GM12891 (cell line): ENCODE measurements around the gene NR6A1.

Experiments
- POLR2A ChIP-seq: IDR thresholded peaks from 2 replicates; pipeline ENCODE4 v1.6.1; 2011; ENCODE audit warnings: low read depth, low read length, control low read depth
- POLR2AphosphoS5 ChIP-seq: IDR thresholded peaks from 2 replicates; pipeline ENCODE4 v1.6.1; 2011; ENCODE audit warnings: low read depth, low read length, control low read depth
- SPI1 ChIP-seq: IDR thresholded peaks from 2 replicates; pipeline ENCODE4 v1.6.1; 2011; ENCODE audit warnings: low read depth, low read length, control low read depth
- TAF1 ChIP-seq: IDR thresholded peaks from 2 replicates; pipeline ENCODE4 v1.6.1; 2011; ENCODE audit warnings: low read depth, low read length, control low read depth

GRCh38 chr9:124549016-124549415, 222.1 kb downstream of the NR6A1 start:
- TF ChIP-seq POLR2A (no peak), POLR2AphosphoS5 (no peak), SPI1 (no peak), TAF1 (no peak)
